ENCODE measurements around the gene CD79B.

The CD79B gene

GRCh38 chr17:63950940-63951907 lies 19.1 kb upstream of the CD79B start:
- no peak for DNase-seq

- no peak for DNase-seq
Measured at GRCh38 chr17:63949576-63950250, 17.6 kb upstream of the CD79B start.

DNA sequence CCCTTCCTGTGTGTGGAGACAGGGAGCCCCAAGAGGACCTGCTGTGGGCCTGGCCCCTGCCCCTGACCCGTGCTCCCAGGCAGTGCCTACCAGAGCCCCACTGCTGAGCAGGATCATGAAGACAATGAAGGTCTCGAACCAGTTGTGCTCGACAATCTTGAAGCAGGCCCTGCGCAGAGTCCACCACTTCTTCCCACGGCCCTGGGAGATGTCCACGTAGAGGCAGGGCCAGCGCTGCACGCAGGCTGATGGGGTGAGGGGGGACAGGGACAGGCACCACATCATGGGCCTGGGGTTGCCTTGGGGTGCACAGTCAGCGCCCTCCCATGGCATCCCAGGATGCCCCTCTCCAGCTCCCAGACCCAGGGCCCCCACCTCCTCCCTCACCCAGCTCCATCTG lies 16.4 kb upstream of the CD79B start:
- no peak for DNase-seq

GRCh38 chr17:63947711-63948330 lies 15.7 kb upstream of the CD79B start:
- DNase-seq, result no peak

GRCh38 chr17:63946440-63947363 lies 14.6 kb upstream of the CD79B start:
- DNase-seq, result peak; percentile 49

DNA sequence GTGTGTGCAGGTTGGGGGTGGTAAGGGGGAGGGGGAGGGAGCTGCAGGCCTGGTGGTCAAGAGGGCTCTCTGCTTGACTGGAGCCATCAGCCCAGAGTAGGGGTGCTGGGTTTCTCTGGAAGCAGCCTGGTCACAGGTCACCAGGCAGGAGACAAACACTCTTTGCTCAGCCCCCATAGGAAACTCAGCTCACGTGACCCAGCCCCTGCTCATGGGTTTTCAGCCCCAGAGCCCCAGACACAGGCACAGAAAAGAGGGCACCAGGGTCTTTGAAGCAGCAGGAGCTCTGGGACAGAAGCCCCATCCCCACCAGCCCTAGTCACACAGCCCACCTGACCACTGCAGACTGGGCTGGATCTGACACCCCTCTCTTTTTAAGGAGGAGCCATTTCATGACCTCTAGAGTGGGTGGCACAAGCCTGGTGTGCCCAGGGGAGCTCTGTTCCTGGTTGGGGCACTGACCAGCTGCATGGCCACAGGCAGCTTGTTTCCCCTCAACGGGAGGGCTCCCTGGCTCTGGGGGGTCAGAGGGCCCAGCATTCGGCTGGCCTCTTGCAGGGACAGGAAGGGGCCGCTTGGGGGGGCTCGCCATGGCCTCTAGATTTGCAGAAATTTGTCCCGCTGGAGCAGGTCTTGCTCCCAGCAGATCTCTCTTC lies 13.8 kb upstream of the CD79B start:
- no peak for DNase-seq

DNA sequence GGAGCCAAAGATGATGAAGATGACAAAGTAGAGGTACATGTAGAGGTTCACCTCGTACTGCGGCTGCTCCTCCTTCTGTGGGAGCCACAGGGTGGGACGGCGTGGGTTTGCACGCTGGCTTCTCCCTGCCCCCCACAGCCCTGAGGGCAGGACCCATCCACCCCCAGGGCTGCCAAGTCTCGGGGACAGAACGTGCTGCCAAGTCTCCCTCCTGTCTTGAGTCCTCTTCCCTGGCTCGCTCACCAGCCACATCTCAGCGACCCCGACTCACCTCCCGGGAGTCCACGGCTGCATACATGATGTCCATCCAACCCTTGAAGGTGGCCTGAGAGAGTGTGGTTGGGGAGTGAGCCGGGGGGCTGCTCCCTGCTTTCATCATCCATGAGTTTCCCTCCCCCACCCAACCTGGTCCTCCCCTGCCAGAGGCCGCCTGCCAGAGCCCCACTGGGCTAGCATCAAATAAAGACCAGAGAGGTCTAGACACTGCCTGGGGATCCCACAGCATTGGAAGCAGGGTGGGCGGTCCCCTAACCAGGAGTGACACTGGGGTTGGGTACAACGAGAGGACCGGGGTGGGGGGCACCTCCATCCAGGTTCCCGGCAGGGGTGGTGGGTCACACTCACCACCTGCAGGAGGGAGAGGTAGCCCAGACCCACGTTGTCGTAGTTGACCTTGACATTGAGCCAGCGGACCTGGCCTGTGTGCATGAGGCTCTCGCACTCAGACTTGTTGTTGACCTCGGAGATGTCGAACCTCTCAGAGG lies 12.8 kb upstream of the CD79B start:
- no peak for DNase-seq

GRCh38 chr17:63943745-63944144 lies 11.6 kb upstream of the CD79B start:
- DNase-seq, result no peak

- no peak for DNase-seq
Measured at GRCh38 chr17:63942309-63942985, 10.3 kb upstream of the CD79B start.

DNA sequence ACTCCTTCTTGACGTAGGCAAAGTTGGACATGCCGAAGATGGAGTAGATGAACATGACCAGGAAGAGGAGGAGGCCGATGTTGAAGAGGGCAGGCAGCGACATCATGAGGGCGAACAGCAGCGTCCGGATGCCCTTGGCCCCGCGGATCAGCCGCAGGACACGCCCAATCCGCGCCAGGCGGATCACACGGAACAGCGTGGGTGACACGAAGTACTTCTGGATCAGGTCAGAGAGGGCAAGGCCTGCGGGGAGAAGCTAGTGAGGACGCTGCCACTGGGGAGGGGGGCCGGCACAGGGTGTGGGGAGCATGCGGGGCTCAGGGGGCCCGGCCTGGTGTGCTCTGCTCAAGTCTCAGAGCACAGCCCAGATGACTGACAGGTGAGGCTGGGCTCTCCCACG lies 9.6 kb upstream of the CD79B start:
- DNase-seq, result no peak

DNA sequence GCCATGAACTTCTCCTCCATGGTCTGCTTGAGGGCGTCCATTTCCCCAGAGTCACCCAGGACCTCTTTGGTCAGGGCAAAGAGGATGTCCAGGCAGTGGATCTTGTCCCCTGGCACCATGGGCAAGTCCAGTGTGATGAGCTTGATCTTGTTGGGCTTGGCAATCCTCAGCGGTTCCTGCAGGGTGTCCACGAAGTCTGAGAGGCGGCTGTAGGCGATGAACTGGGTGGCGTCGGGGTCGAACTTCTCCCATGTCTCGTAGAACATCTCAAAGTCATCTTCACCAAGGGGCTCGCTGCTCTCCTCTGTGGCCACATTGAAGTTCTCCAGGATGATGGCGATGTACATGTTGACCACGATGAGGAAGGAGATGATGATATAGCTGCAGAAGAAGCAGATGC lies 9.0 kb upstream of the CD79B start:
- DNase-seq, result no peak

DNA sequence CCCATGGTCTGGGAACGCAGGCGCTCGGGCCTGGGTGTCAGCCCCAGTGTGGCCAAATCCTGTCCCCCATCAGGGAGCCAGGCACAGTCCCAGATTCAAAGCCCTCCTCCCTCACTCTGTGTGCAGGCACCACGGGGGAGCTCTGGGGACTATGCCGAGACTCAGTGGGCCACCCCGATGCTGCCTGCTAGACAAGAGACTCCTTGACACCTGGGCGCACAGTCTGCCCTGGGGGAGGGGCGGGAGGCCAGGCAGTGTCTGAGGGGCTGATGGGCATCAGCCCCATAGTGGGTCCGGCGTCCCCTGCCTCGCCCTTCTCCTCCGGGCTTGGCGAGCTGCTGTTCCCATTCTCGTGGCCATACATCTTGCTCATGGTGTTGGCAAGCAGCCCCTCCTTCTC lies 8.5 kb upstream of the CD79B start:
- no peak for DNase-seq

DNA sequence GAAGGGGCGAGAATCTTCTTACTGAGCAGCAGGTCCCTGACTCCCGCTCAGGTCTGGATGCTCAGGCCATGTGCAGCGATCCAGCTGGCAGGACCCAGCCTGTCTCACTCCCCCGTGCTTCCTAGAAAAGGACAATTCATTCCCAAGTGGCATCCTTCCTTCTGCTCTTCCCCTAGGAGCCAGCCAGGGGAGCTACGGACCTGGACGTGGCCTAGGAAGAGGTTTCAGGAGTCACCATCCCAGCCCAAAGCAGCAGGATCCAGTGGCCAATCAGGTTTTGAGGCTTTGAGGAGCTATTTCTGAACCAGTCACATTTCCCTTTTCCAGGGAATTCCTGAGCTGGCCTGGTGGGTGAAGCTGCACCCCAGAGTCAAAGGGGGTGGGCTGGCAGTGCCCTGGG lies 7.8 kb upstream of the CD79B start:
- no peak for DNase-seq

DNA sequence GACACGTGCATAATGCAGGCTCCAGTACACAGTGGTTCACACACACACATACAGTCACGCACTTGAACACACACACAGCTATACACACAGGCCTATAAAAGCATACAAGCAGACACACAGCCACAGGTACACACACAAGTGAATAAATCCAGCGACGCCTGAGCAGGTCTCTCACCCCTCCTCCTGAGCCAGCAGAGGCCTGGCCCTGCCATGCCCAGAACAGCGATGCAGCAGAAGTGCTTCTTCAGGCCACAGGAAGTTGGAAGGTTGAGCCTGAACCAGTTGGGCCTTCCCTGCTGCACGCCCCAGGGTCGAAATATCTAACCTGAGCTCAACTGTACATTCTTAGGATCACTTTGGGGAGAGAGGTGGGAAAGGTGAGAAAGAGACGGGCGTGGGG lies 7.3 kb upstream of the CD79B start:
- no peak for DNase-seq

GRCh38 chr17:63937920-63938319 lies 5.8 kb upstream of the CD79B start:
- no peak for DNase-seq

DNA sequence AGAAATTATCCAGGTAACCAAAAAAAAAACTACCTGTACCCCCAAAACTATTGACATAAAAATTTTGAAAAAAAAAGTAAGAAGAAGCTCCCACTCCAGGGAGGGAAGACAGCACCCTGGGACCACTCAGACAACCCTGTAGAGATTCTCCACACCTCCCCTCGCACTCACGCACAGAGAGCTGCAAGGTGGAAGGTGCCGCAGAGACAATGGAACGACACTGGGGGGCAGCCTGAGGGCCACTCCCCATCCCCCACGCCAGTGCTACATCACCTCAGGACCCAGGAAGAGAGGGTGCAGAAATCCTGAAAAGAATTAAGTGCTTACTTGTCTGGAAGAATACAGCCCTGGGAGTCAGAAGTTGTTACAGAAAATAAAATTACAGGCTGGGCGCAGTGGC lies 5.2 kb upstream of the CD79B start:
- DNase-seq, result no peak

- DNase-seq, result no peak
Measured at GRCh38 chr17:63934183-63935112, 2.3 kb upstream of the CD79B start.

DNA sequence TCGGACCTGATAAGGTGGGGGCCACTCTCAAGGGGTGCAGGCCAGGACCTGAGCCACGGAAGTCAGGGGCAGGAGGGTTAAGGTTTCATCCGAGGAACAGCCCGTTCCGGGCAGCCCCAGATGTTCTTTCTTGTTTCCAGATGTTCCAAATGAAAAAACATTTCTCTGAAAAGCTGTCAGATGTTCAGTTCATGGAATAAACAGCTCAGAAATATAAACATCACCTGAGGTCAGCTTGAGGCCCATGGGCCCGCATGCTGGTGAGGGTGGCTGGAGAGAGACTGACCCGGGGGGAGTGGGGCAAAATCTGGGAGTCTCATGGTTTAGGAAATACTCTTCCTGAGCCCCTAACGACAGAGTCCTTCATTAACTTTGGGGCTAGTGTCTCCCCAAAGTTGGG lies 1.5 kb upstream of the CD79B start:
- no peak for DNase-seq

DNA sequence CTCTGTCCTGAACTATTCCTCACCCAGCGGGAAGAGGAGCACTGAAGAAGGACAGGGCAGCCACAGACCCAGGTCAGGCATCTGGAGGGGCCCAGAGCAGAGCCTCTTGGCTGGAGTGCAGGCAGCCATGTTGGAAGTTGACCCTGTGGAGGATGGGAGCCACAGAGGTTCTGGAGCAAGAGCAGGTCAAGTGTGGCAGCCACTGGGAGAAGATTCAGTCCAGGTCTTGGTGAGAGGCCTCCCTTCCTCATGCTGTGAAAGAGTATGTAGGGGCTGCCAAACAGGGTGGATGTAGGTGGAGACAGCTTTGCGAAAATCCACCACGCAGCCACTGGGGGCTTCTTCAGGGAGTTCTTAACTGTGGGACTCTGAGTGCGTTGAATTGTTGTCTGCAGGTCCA lies 590 bp upstream of the CD79B start:
- DNase-seq, result no peak
